GM21619 (cell line): ENCODE data around the gene BZW2.

Experiments used
- ATAC-seq: cut with Tn5 transposase; IDR thresholded peaks from one replicate; pipeline ENCODE4 v1.9.1; 2021; ENCODE audit not compliant: unreplicated experiment

Gene BZW2

DNA sequence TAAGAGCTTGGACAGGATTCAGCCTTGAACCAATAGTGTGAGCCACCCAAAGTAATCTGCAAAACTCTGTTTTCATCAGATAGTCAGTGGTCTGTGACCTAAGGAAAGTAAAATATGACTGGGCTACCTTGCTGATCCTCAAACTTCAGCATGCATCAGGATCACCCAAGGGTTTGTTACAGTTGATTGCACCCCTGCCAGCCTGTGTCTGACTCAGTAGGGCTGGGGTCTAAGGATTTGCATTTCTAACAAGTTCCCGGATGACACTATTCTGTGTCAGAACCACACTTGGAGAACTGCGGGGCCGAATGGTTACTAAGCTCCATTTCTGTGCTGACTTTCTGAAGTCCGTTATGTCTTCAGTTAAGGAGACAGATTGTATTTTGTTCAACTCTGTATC, 66.9 kb downstream of the BZW2 start:
- ATAC-seq, result no peak

- no peak for ATAC-seq
These were observed 69.9 kb downstream of the BZW2 start for GRCh38 chr7:16715928-16716327.

GRCh38 chr7:16718111-16718656, 72.2 kb downstream of the BZW2 start:
- ATAC-seq, result no peak

GRCh38 chr7:16719699-16720098, 73.7 kb downstream of the BZW2 start:
- ATAC-seq, result no peak

DNA sequence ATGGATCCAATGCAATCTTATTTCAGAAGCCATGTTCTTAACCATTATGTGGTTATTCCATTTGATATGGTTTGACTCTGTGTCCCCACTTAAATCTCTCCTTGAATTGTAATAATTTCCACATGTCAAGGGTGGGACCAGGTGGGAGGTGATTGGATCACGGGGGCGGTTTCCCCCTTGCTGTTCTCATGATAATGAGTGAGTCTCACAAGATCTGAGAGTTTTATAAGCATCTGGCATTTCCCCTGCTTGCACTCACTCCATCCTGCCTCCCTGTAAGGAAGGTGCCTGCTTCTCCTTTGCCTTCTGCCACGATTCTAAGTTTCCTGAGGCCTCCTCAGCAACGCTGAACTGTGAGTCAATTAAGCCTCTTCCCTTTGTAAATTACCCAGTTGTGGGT, 75.6 kb downstream of the BZW2 start:
- ATAC-seq, result no peak

DNA sequence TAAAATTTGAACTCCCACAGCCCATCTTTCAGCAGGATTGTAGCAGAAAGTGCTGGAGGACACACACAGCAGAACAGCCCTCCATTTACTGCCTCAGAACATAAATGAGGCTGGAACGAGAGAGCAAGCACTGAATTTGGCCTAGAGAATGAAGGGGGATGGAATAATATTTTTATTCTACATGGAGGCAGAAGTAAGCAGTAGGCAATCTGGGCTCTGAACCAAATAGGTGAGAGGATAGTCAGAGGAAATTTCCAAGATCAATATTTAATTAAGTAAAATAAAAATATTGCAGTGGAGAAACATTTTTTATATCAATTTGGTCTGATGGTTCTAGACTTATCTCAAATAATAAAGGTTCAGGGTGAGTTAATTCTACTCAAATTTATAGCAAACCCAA, 78.4 kb downstream of the BZW2 start:
- no peak for ATAC-seq

GRCh38 chr7:16726189-16726588, 80.2 kb downstream of the BZW2 start:
- ATAC-seq, result no peak

GRCh38 chr7:16727736-16728135, 81.8 kb downstream of the BZW2 start:
- ATAC-seq, result no peak

- no peak for ATAC-seq
These were observed 82.8 kb downstream of the BZW2 start for GRCh38 chr7:16728811-16729210.

DNA sequence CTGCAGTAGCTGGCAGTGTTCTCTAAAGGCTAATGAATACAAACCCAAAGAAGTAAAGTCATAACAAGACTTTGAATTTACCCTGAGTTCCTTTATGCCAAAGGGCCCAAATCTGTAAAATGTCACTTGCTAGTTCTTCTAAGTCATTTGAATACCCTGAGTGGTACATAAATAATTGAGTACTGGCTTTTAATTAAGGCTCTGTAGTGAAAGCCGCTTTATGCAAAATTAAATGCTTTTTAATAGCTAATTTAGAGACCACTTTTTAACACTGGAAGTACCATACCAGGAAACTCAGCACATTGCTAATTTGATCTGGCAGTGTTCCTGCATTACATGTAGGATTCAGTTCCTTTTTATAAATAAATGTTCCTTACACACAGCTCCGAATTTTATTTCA, 83.6 kb downstream of the BZW2 start:
- ATAC-seq, result no peak

GRCh38 chr7:16730937-16731336, 85.0 kb downstream of the BZW2 start:
- no peak for ATAC-seq

DNA sequence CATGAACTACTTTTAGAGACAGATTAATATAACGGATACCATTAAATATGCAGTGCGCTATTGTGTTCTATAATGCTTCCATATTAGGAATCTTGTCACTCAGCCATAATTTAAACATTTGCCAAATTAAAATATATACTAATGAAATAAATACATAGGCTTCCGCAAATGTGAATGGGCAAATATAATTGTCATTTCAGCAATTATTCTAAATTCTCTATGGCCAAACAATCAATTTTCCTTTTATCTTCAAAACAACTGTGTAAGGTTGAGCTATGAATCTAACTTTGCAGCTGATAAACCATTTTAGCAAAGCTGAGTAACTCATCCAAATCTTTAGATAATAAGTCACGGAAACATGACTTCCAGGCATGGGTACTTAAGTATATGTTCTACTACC, 86.8 kb downstream of the BZW2 start:
- ATAC-seq, result no peak

- ATAC-seq, result no peak
These were observed 88.3 kb downstream of the BZW2 start for GRCh38 chr7:16734148-16734726.

DNA sequence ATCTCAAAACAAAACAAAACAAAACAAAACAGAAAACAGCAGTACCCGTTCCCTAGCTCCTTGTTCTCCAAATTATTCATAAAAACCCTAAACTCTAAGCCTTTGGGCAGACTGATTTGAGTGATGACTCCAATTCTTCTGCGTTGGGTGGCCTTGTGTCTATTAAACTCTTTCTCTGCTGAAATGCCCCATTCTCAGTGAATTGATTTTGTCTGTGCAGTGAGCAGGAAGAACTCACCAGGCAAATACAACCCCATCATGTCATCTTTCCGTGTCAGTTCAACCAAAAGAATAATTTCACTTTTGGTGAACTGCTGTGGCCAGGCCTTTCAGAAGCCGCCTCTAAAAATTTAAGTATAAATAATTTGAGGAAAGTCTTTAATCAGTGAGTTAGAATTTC, 89.0 kb downstream of the BZW2 start:
- ATAC-seq, result no peak

- no peak for ATAC-seq
These were observed 92.2 kb downstream of the BZW2 start for GRCh38 chr7:16738011-16738688.

DNA sequence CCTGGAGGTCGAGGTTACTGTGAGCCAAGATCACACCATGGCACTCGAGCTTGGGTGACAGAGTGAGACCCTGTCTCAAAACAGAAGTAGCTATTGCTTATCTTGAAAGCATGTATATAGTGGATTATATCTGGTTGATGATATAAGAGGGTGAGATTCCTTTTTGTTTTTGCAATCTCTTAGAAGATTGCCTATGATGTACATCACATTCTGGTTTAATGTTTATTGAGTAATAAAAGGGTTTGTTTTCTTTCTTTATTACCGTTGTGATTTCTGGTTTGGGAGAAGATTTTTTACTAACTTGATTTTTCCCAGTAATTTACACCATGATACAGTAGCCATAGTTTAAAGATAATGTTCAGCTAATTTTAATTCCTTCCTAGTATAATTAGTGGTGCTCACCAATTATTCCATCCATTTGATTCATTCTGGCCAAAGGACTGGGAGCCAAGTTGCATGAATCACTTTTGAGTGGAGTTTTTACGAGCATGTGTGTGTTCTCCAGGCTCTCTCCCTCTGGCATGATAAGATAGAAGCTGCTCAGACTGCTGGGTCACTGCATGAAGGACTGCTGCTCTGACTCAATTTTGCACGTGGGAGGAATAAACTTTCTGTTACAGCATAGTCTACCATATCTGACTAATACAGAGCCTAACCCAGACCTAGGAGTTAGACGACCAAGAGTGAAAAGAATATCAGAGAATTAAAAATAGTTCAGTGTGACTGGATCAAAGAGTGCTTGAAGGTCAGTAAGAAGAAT, 94.1 kb downstream of the BZW2 start:
- ATAC-seq, result no peak

GRCh38 chr7:16740623-16740953, 94.6 kb downstream of the BZW2 start:
- no peak for ATAC-seq

GRCh38 chr7:16740996-16741395, 95.0 kb downstream of the BZW2 start:
- ATAC-seq, result no peak

DNA sequence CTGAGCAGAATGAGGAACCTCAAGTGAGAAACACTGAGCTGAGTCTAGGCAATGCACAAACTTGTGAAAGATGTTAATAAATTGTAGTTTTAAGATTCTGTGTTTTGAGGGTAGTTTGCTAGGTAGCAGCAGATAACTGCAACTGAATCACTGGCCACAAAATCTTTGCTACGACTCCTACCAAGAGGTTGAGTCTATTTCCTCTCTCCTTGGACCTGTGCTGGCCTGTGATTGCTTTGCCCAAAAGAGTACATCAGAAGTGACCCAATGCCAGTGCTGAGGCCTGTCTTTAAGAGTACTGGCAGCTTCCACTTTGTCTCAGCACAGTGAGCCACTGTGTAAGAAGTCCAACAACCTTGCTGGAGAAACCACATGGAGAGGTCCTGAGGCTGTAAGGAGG, 95.7 kb downstream of the BZW2 start:
- ATAC-seq, result no peak

GRCh38 chr7:16742547-16742946, 96.6 kb downstream of the BZW2 start:
- ATAC-seq, result no peak

- ATAC-seq, result no peak
These were observed 97.3 kb downstream of the BZW2 start for GRCh38 chr7:16743236-16743635.

- ATAC-seq, result no peak
These were observed 98.7 kb downstream of the BZW2 start for GRCh38 chr7:16744518-16745250.
